K562 (cell line): Measurements from ENCODE around the gene WDR3. TPM values are rescaled to one million over a fixed set of nuclear protein-coding genes. Genes with fewer than 3 reads are reported as not detected.

Experiments used
- ATAC-seq: fragments of 200-7000 bp; cut with Tn5 transposase; 3 replicates; pipeline ENCODE4 v1.9.1; 2020; ENCODE audit warnings: moderate library complexity
- BruUV-seq: library from RNA; stranded (reverse); fragments of 400-500 nt; replicated peaks from 2 replicates; lab custom pipeline; 2021; lab: Mats Ljungman, UMichigan
- CTCF ChIA-PET: fragments of 300-600 bp; formaldehyde crosslinking; extraction: SDS; loops from one replicate; lab custom pipeline; 2021; ENCODE audit warnings: low intra/inter-chr PET ratio; lab: Yijun Ruan, JAX
- POLR2A ChIA-PET: fragments of 300-600, 350-650 bp; sonication (Branson Sonifier 250); formaldehyde crosslinking; extraction: SDS; loops from one replicate; lab custom pipeline; 2021; ENCODE audit warnings: antibody characterized with exemption, inconsistent platforms; lab: Yijun Ruan, JAX
- DNase-seq, 4 experiments: peaks; one replicate each; pipeline versions ENCODE4 v3.0.0 to v3.0.0-alpha.2; 2011 to 2018; ENCODE audit warnings: low spot score in 3 of 4, mixed read lengths in 3 of 4; ENCODE audit errors: extremely low read depth in 1 of 4
- FAIRE-seq: peaks from 2 replicates; lab custom pipeline; 2011; peaks lifted over from hg19 to GRCh38; lab: Jason Lieb, UNC
- H2AFZ ChIP-seq: 2 replicates; pipeline ENCODE4 v1.6.0; 2011; ENCODE audit warnings: low read depth, low read length, control low read depth, inconsistent platforms
- H3K27ac ChIP-seq: fragments of 200-600 bp; 3 replicates; pipeline ENCODE4 v1.8.0; 2011; ENCODE audit warnings: low read depth, mild to moderate bottlenecking, control low read depth, inconsistent platforms, low read length, moderate library complexity, mixed read lengths; ENCODE audit errors: extremely low read depth
- H3K27me3 ChIP-seq, 2 experiments: fragments of 300-600 bp in 1 of 2; 2 replicates in 1 of 2; 3 replicates in 1 of 2; pipeline versions ENCODE4 v1.6.0 to v1.8.0; 2011; ENCODE audit warnings: inconsistent platforms in 2 of 2, low read length in 2 of 2, mild to moderate bottlenecking in 1 of 2, mixed read lengths in 1 of 2, moderate library complexity in 1 of 2; ENCODE audit not compliant: control insufficient read depth in 2 of 2, insufficient read depth in 2 of 2
- H3K36me3 ChIP-seq: fragments of 300-600 bp; 3 replicates; pipeline ENCODE4 v1.8.0; 2011; ENCODE audit warnings: mild to moderate bottlenecking, low read length, inconsistent platforms; ENCODE audit not compliant: control insufficient read depth, insufficient read depth
- H3K4me1 ChIP-seq, 2 experiments: fragments of 200-600 bp in 1 of 2; replicated peaks in 1 of 2; 2 replicates in 1 of 2; 3 replicates in 1 of 2; pipeline versions ENCODE4 v1.5.1 to v1.8.0; 2011; ENCODE audit warnings: inconsistent platforms in 2 of 2, low read length in 2 of 2, mild to moderate bottlenecking in 1 of 2, mixed read lengths in 1 of 2, moderate library complexity in 1 of 2; ENCODE audit not compliant: control insufficient read depth in 2 of 2, insufficient read depth in 2 of 2
- H3K4me2 ChIP-seq: 2 replicates; pipeline ENCODE4 v1.6.1; 2011; ENCODE audit warnings: low read length, control low read depth, inconsistent platforms, mixed read lengths; ENCODE audit not compliant: insufficient read depth
- H3K4me3 ChIP-seq: fragments of 200-600 bp; sonication (generic), shearing (Covaris generic); 2 replicates; pipeline ENCODE4 v1.5.1; 2016; ENCODE audit warnings: control low read depth, inconsistent platforms
- H3K79me2 ChIP-seq: fragments of 200-600 bp; 3 replicates; pipeline ENCODE4 v1.8.0; 2011; ENCODE audit warnings: low read length, inconsistent platforms; ENCODE audit not compliant: control insufficient read depth, insufficient read depth
- H3K9ac ChIP-seq, 2 experiments: 2 replicates each; pipeline versions ENCODE4 v1.6.0 to v1.6.1; 2011; ENCODE audit warnings: low read depth in 2 of 2, low read length in 2 of 2, control low read depth in 1 of 2, inconsistent platforms in 1 of 2, mild to moderate bottlenecking in 1 of 2, mixed read lengths in 1 of 2; ENCODE audit not compliant: insufficient read depth in 1 of 2
- H3K9me1 ChIP-seq: one replicate; pipeline ENCODE4 v1.6.0; 2011; ENCODE audit warnings: inconsistent platforms, mild to moderate bottlenecking, low read length, moderate library complexity; ENCODE audit not compliant: control insufficient read depth, insufficient read depth
- H3K9me3 ChIP-seq: replicated peaks from 2 replicates; pipeline ENCODE4 v1.5.1; 2011; ENCODE audit warnings: low read depth, low read length, inconsistent platforms; ENCODE audit not compliant: control insufficient read depth, insufficient read depth
- H4K20me1 ChIP-seq: replicated peaks from 2 replicates; pipeline ENCODE4 v1.6.1; 2011; ENCODE audit warnings: low read length, inconsistent platforms, mixed read lengths; ENCODE audit not compliant: control insufficient read depth, insufficient read depth
- CREBBP ChIP-seq: IDR thresholded peaks from one replicate; pipeline ENCODE4 v1.6.1; 2012; ENCODE audit warnings: low read depth, mild to moderate bottlenecking, control low read depth, inconsistent platforms, low read length
- ESRRA ChIP-seq: fragments of 450-650 bp; IDR thresholded peaks from 2 replicates; pipeline ENCODE4 v1.6.1; 2014; ENCODE audit warnings: low read depth, mild to moderate bottlenecking, moderate library complexity, borderline replicate concordance
- L3MBTL2 ChIP-seq: fragments of 450-650 bp; IDR thresholded peaks from 2 replicates; pipeline ENCODE4 v1.6.1; 2016; ENCODE audit warnings: mild to moderate bottlenecking, moderate library complexity
- SAP30 ChIP-seq: fragments of 200-600 bp; sonication (generic); IDR thresholded peaks from 2 replicates; pipeline ENCODE4 v1.6.1; 2012; ENCODE audit warnings: borderline replicate concordance, low read depth, mild to moderate bottlenecking, moderate library complexity, low read length, control low read depth, inconsistent platforms; ENCODE audit not compliant: insufficient read depth, poor library complexity, severe bottlenecking
- YY1 ChIP-seq, 3 experiments: IDR thresholded peaks; 2 replicates each; pipeline ENCODE4 v1.6.1; 2011; ENCODE audit warnings: low read length in 2 of 3, mild to moderate bottlenecking in 2 of 3, moderate library complexity in 2 of 3, borderline replicate concordance in 1 of 3, control low read depth in 1 of 3, low read depth in 1 of 3; ENCODE audit not compliant: insufficient read depth in 3 of 3, insufficient replicate concordance in 2 of 3, control insufficient read depth in 1 of 3, insufficient read length in 1 of 3; ENCODE audit errors: extremely low read depth in 1 of 3
- ZNF507 ChIP-seq: conservative IDR thresholded peaks from 2 replicates; pipeline ENCODE4 v1.6.1; 2017; ENCODE audit warnings: missing genetic modification characterization, missing compliant biosample characterization
- in situ Hi-C: fragments of 300-500 bp; cut with MboI; formaldehyde crosslinking; loops from 4 replicates; pipeline ENCODE4 v1.15.0; 2018; ENCODE audit warnings: inconsistent platforms, mixed read lengths
- intact Hi-C: fragments of 100-400 bp; cut with micrococcal nuclease; formaldehyde crosslinking; loops from 2 replicates; pipeline ENCODE4 v1.14.2; 2022
- polyA plus RNA-seq, 8 experiments: library from polyadenylated mRNA; depleted of rRNA in 4 of 8; stranded (reverse) in 5 of 8; unstranded in 3 of 8; fragments of >200 nt; fragmentation: Nextera tagmentation in 2 of 8; fragmentation: Illumina TruSeq in 1 of 8; extraction: Ambion mirVana in 2 of 8; extraction: Trizol in 1 of 8; gene quantifications; 2 replicates each; pipeline versions ENCODE4 v1.2.1 to v1.2.3, GENCODE V29; 2011 to 2014; ENCODE audit warnings: inconsistent platforms in 1 of 8, missing spikeins in 1 of 8
- total RNA-seq, 7 experiments: library from RNA; depleted of rRNA in 6 of 7; stranded (reverse); fragments of >200 nt in 6 of 7; fragmentation: Illumina TruSeq in 2 of 7; extraction: Trizol in 2 of 7; gene quantifications; 2 replicates each; pipeline versions ENCODE4 v1.2.1 to v1.2.3, GENCODE V29; 2011 to 2021; ENCODE audit warnings: low replicate concordance in 1 of 7

Gene WDR3
- total and polyA plus RNA-seq, 9 of the 15 experiments (the other 6 are each of a cell fraction or from before 2014, with no cell fraction given) = 40.6 to 122 (median 76.5) TPM

- ChIA-PET CTCF (no interaction called here), POLR2A (interaction anchor here (0.7 kb wide), 1 partner anchor 1149 kb away, joined by 3 read pairs; no protein-coding TSS in a partner anchor)
- in situ Hi-C loops (no loop called here), intact Hi-C loops (no loop called here)
- H3K36me3 ChIP-seq = peaks cover 58% of the 10 kb centered on the region; the same call in 2 of the 3 replicates
- H4K20me1 ChIP-seq = no peaks in the 10 kb centered on the region
- BruUV-seq = no TSS peak
- TF ChIP-seq YY1 (IDR thresholded peaks at IDR 0.05; ENCODE audit: borderline replicate concordance in 1 of 3, control insufficient read depth in 1 of 3, extremely low read depth in 1 of 3, insufficient read depth in 3 of 3, insufficient read length in 1 of 3, insufficient replicate concordance in 2 of 3, low read depth in 1 of 3, low read length in 2 of 3) (no peak), CREBBP (no peak), ZNF507 (tag) (no peak), L3MBTL2 (no peak), ESRRA (no peak), SAP30 (no peak)
- no peak overlapping the region for H3K9ac ChIP-seq
- no peaks in the 10 kb centered on the region for H3K79me2 ChIP-seq
- no peak for ATAC-seq
- no peak overlapping the region for H3K4me2 ChIP-seq
- no peaks in the 10 kb centered on the region for H3K27me3 ChIP-seq
- H2AFZ ChIP-seq = no peak overlapping the region
- H3K9me1 ChIP-seq = no peaks in the 10 kb centered on the region
- DNase-seq = no peak
- FAIRE-seq = no peak
- no peak overlapping the region for H3K27ac ChIP-seq
- no peaks in the 10 kb centered on the region for H3K4me1 ChIP-seq
- H3K4me3 ChIP-seq = no peak overlapping the region
- no peaks in the 10 kb centered on the region for H3K9me3 ChIP-seq
These were observed 18.5 kb upstream of the WDR3 start for GRCh38 chr1:117911051-117911450.
